Neutrophil (primary cell): ENCODE data around the gene SMYD5.

Experiments
- H3K27ac ChIP-seq: fragments of 200-600 bp; sonication (generic); 2 replicates; pipeline ENCODE4 v1.5.1; 2016; ENCODE audit warnings: mild to moderate bottlenecking, moderate library complexity
- H3K27me3 ChIP-seq: fragments of 200-600 bp; sonication (generic); 2 replicates; pipeline ENCODE4 v1.6.0; 2016; ENCODE audit warnings: mild to moderate bottlenecking
- H3K36me3 ChIP-seq: fragments of 200-600 bp; sonication (generic); 2 replicates; pipeline ENCODE4 v1.5.1; 2017
- H3K4me1 ChIP-seq, 2 experiments: fragments of 200-600 bp in 1 of 2; sonication (generic) in 1 of 2; 1 replicate in 1 of 2; 2 replicates in 1 of 2; pipeline versions ENCODE4 v1.5.1 to v1.6.1; 2013 to 2016; ENCODE audit warnings: low read depth in 1 of 2, low read length in 1 of 2, mild to moderate bottlenecking in 1 of 2, moderate library complexity in 1 of 2; ENCODE audit not compliant: control insufficient read depth in 1 of 2, insufficient read depth in 1 of 2
- H3K4me3 ChIP-seq, 2 experiments: fragments of 200-600 bp in 1 of 2; sonication (generic) in 1 of 2; 1 replicate in 1 of 2; 2 replicates in 1 of 2; pipeline ENCODE4 v1.5.1; 2013 to 2016; ENCODE audit warnings: low read depth in 1 of 2, low read length in 1 of 2, mild to moderate bottlenecking in 1 of 2, moderate library complexity in 1 of 2
- H3K9me3 ChIP-seq: fragments of 200-600 bp; sonication (generic); 2 replicates; pipeline ENCODE4 v1.5.1; 2016
- CTCF ChIP-seq: fragments of 200-600 bp; sonication (generic); IDR thresholded peaks from 2 replicates; pipeline ENCODE4 v1.5.1; 2016; ENCODE audit warnings: antibody characterized with exemption

SMYD5 gene

DNA sequence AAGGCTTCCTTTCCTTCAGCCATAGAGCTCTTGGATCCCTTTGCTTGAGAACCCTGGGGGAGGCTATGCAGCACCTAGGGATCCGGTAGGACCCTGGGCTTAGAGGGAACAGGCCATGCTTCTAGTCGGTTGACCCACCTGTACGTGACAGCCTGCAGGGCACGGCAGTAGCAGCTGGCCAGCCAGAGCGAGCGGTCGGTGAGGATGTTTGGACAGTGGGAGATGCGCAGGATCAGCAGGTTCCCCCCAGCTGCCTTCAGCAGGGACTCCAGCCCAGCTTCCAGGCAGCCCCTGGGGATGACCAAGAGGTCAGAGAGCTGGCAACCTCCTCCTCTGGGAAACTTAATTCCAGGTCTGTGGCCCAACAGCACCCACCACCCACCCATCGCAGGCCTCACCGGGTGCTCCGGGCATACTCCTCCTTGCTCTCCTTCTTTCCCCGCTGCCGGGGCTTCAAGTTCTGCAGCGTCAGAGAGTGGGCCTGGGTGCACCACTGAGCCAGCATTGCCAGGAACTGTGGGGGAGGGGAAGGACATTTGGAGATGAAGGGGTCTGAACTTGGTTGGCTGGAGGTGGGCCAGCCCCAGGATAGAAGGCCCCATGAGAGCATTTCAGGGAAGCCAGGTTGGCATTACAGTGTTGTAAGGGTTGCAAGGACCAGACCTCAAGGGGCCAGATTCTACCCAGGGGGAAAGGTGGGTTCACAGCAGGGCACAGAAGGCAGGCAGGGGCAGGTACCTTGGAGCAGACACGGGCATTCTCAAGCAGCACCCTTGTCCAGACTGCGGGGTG is 49.7 kb downstream of the SMYD5 start:
- Histone ChIP-seq H3K4me1 (no peaks in the 10 kb centered on the region), H3K9me3 (no peaks in the 10 kb centered on the region), H3K27me3 (peaks cover 15% of the 10 kb centered on the region), H3K27ac (no peak overlapping the region), H3K36me3 (no peaks in the 10 kb centered on the region), H3K4me3 (no peak overlapping the region)
- TF ChIP-seq CTCF = no peak

- H3K36me3 ChIP-seq = no peaks in the 10 kb centered on the region
- H3K4me3 ChIP-seq = no peak overlapping the region
- H3K27me3 ChIP-seq = peaks cover 21% of the 10 kb centered on the region
- H3K4me1 ChIP-seq = no peaks in the 10 kb centered on the region
- no peak overlapping the region for H3K27ac ChIP-seq
- TF ChIP-seq CTCF = no peak
- no peaks in the 10 kb centered on the region for H3K9me3 ChIP-seq
These were observed 50.2 kb downstream of the SMYD5 start for GRCh38 chr2:73264332-73264606.

DNA sequence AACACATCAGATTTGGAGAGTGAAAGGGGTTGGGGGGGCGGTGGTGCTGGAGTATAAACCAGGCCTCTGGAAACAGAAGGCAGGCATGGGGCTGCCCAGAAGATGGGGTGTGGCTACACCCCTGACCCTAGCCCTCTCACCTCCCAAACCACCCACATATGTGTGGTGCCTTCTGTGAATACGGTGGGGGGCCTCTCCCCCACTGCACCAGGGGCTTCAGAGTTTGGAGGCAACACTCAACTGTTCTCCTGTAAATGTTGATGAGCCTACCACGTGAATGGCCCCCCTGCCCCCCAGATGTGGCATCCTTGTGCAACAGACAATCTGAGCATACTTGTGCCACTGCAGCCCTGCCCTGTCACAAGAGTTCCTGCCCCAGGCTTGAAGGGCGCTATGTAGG is 50.7 kb downstream of the SMYD5 start:
- Histone ChIP-seq H3K36me3 (no peaks in the 10 kb centered on the region), H3K27me3 (peaks cover 26% of the 10 kb centered on the region), H3K9me3 (no peaks in the 10 kb centered on the region), H3K4me1 (no peaks in the 10 kb centered on the region), H3K4me3 (no peak overlapping the region), H3K27ac (no peak overlapping the region)
- no peak for TF ChIP-seq CTCF

DNA sequence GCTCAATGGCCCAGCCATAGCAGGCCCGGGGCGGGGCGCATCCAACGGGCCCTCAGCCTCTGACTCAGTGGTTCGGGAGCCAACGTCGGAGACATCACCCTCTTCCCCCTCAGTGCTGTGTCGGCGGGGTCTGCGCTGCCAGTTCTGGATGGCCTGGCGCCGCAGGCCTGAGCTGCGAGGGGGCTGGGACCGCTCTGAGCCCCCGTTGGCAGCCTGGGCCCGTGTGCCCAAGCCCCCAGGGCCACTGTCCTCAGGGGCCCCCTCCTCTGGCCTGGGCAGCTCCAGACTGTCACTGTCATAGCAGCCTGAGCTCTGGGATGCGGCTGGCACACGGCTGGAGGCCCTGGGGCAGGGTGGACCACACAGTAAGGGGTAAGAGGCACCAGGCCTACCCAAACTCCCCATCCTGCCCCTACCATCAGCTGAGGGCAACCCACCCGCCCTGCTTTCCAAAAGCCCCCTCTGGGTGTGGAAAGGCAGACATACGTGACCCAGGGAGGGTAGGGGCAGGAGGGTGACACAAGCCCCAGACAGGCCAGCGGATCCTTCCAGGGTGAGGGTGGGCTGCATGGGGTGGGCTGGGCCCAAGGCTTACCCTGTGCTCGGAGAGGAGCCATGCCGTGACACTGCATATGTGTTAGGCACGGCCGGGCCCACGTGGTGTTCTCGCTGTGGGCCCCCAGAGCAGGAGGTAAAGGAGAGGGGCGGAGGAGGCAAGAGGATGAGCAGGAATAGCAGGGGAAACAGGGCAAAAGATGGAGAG is 51.4 kb downstream of the SMYD5 start:
- TF ChIP-seq CTCF = no peak
- no peaks in the 10 kb centered on the region for H3K4me1 ChIP-seq
- H3K27ac ChIP-seq = no peak overlapping the region
- peaks cover 33% of the 10 kb centered on the region for H3K27me3 ChIP-seq
- no peak overlapping the region for H3K4me3 ChIP-seq
- H3K36me3 ChIP-seq = no peaks in the 10 kb centered on the region
- no peaks in the 10 kb centered on the region for H3K9me3 ChIP-seq

DNA sequence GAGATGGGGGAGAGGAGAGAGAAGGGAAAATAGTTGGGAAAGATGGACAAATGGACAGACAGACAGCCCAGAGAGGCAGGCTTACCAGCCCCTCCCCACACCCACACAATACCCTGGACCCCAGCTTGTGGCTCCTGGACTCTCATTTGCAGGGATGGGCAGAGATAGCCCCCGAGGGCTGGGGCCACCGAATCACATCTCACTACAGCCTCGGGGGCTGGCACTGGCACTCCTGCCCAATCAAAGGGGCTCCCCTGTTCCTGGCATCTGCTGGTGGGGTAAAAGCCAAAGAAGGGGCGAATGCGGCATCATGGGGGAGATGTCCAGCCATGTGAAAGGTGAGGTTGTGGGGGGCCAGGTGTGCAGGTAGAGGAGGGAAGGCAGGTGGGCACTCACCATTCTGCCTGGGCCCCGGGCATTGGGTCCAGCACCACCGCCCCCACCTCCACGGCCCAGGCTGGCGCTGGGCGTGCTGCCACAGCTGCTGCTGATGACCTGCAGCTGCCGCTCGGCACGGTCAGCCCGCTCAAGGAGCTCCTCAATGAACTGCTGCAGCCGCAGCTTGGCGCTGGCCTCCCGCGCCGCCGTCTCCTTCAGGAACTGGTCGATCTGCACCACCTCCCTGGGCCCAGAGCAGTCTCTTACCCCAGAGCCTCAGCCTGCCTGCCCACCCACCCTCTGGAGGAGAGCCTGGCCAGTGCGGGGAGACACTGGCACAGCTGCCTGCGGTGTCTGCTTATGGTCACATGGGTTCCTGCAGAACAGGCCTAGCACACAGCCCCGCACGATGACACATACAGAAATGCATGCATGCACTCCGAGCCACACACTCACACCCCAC is 52.2 kb downstream of the SMYD5 start:
- no peaks in the 10 kb centered on the region for H3K4me1 ChIP-seq
- H3K4me3 ChIP-seq = no peak overlapping the region
- no peak for TF ChIP-seq CTCF
- H3K36me3 ChIP-seq = no peaks in the 10 kb centered on the region
- H3K27me3 ChIP-seq = peaks cover 41% of the 10 kb centered on the region
- no peaks in the 10 kb centered on the region for H3K9me3 ChIP-seq
- H3K27ac ChIP-seq = no peak overlapping the region
